HG03045 (cell line): ENCODE measurements around the gene PNLIPRP2.

Experiments used
- ATAC-seq: cut with Tn5 transposase; IDR thresholded peaks from one replicate; pipeline ENCODE4 v1.9.1; 2021; ENCODE audit warnings: mild to moderate bottlenecking, moderate library complexity; ENCODE audit not compliant: unreplicated experiment

The PNLIPRP2 gene

DNA sequence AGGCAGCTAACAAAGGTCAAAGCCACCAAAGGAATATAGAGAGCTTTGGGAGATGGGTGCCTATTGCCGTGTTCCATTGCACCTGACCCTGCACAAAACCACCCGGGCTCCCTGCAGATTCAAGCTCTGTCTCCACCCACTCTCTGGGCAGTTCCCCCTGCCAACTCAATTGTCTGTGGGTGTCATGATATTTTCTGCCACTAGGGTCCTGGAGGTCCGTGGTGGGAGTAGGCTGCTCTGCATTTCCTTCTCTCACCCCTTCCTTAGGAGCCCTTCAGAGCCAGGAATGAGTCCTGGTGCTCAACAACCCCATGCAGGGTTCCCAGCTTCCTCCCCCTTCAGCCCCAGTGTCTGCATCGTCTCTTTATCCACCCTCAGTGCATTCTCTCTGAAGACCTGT lies 34.1 kb downstream of the PNLIPRP2 start:
- ATAC-seq: no peak

DNA sequence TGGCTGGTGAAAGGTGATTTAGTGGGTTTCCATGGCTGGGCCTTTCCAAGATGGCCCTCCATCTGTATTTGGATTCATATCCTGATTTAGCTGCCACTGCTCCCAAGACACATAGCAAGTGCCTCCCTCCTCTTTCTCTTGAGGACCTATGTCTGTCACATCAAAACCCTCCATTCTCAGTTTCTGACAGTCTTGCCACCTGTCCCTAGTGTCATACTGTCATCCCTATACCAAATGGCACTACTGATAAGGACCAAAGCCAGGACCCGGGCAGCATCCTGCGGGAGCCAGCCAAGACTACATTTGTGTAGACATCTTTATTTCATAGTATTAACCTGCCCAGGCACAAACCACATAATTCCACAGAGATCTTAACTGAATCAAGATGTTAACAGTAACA lies 34.8 kb downstream of the PNLIPRP2 start:
- ATAC-seq: no peak

DNA sequence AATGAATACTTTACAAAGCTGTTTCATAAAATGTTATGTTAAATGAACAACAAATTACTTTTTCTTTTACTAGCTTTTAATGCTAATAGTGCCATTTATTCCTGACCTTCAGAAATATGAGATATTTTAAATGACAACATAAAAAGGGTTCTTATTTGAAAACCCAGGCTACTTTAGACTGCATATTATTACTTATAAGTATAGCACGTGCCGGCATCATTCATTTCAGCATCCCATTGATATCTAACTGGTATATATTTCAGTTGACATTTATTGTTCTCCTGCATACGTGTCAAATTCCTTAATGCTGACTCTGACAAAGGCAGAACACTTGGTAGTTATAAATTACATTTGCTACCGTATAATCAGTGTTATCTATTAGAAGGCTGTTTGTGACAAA lies 35.3 kb downstream of the PNLIPRP2 start:
- ATAC-seq: no peak

DNA sequence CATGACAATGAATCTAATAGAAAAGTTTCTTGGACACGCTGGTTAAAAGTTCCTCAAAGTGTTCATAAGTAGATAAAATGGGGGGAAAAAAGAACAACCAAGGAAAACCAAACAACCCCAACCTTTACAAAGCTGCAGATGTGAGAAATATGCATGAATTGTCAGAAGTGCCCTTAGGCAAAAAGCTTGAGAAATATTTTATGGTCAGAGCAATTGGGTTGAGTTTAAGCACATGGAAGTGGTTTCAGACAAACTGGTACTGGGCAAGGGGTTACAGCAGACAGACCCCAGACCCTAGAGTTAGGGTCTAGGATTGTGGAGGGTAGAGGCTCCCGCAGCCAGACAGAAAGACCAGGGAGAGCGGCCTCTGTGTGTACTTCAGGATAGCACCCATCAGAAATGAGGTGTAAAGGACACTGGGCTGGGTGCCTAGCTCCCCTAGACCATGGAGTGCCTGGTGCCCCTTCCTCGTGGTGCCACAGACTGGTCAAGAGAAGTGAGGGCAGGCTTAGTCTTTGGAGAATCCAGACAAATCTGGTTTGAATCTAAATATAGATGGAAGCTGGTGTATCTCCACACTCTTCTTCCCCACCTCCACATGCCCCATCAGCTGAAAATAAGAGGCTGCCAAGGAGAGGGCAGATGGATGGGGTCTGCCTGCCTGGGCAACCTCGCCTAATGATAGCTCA lies 37.3 kb downstream of the PNLIPRP2 start:
- no peak for ATAC-seq

DNA sequence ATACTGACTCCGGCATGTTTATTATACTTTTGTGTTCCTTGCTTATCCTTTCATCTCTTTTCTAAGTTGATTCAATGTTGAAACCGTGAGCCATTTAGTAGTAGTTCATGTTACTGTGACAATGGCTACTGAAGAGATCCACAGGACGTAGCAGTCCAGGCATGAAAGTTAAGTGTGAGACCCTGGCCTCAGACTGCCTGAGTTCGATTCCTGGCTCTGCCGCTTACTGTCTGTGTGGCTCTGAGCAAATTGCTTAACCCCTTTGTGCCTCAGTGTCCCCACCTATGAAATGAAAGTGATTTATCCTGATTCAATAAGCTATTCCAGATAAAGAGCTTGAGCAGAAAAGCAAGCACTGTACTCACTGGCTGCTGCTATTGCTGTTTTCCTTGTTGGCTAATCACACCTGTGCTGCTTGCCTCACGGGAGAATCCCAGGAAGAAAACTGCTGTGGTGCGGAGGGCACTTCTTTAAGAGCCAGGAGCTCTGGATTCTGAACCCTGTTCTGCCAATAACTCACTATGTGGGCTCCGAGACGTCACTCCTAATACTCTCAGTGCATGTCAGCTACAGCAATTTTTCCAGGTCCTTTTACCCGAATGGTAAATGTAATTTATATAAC lies 38.4 kb downstream of the PNLIPRP2 start:
- no peak for ATAC-seq

DNA sequence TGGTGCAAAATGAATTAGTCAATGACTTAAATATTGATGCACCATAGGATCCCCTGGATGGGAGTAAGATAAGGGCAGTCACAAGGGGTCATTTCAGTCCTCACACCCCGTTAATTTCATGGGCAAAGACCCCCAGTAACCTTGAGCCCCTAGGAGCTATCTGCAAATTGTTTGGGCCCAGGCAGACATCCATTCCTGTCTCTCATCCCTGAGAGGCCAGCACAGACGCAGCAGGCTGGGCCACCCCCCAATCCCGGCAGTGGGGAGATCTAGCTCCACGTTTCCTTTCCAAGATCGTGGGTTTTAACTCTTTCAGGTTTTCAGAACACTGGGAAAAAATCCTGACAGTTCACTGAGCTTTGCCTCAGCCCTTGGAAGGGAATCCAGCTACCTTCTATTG lies 40.1 kb downstream of the PNLIPRP2 start:
- no peak for ATAC-seq

DNA sequence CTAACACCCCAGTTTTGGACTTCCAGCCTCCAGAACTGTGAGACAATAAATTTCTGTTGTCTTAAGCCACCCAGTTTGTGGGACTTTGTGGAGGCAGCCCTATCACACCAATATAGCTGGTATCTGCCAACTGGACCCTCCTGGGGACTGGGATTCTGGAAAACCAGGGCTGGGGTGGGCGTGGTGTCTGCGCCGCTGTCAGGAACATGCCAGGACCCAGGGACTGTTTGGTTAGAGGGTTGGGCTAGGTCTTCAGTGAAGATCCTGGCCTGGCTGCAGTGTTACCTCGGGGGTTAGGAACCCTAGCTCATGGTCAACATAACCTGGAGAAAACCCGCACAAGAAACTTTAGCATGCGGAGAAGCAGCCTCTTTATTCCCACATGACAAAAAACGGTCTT lies 42.6 kb downstream of the PNLIPRP2 start:
- ATAC-seq: no peak

DNA sequence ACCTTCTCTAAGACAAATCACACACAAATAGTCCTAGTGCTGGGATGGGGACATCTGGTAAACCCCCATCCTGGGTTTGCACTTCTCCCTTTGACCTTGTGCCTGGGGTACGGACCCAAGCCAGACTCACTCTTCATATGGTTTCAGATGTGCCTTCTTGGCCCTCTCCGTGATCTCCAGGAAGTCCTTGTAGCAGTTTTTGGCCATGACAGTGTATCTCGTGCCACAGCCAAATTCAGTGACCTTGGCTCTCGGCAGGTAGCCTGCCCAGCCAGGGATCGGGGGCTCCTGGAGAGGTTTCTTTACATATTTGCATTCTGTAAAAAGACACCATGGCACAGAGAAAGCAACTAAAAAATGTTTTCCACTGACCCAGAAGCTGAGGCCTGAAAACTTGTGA lies 43.9 kb downstream of the PNLIPRP2 start:
- ATAC-seq: no peak

DNA sequence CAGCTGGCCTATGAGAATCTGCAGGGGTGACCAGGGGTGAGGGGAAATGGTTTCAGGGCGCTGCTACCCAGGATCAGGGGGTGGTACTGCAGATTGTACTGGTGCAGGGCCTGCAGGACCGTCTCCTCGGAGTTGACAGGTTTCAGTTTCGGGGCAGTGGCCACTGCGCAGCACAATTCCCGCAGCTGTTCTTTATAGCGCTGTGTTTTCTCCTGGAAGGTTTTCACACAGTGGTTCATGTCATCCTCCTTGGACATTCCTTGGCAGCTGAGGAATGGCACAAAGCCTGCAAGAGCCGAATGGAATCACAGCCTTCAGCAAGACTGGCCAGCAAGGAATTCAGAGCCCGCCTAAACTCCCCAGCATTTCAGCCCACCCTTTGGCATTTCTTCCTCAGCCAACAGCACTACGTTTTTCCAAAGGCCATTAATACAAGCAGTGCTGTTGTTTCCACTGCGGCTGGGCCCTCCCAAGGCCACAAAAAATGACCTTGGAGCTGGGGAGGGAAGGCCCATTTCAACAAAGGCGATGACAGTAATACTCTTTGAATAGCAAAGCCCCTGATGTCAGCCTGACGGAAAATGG lies 44.9 kb downstream of the PNLIPRP2 start:
- ATAC-seq: no peak

DNA sequence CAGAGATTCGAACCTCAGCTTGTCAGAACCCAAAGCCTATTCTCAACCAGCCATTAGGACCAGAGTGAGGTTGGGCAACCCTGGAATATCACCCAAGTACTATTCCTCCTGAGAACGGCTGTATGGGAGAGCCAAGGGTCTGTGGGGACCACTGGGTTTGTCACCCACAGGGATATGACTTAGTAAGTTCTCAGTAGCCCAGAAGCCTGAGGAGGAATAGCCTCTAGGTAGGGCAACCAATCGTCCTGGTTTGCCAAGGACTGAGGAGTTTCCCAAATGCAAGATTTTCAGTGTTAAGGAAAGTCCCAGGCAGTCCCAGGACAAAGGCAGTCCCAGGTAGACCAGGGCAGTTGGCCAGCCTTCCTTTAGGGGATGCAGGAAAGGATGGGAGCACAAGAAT lies 46.7 kb downstream of the PNLIPRP2 start:
- ATAC-seq: no peak

DNA sequence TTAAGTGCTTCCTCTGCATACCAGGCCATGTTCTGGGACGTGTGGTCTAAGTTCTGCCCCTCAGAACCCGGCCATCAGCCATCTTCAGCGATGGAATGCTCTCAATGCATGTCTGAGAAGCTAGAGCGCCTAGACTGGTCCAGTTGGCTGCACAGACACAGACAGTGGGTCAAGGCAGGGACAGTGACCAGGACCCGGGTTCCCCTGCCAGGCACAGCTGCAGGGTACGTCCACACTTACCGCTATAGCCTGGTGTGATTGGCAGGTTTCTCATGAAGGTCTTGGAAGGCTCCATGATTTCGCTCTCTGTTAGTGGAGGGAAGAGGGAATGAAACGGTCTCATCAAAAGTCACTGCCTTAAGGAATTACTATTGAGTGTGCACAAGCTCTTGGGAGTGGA lies 47.3 kb downstream of the PNLIPRP2 start:
- no peak for ATAC-seq

DNA sequence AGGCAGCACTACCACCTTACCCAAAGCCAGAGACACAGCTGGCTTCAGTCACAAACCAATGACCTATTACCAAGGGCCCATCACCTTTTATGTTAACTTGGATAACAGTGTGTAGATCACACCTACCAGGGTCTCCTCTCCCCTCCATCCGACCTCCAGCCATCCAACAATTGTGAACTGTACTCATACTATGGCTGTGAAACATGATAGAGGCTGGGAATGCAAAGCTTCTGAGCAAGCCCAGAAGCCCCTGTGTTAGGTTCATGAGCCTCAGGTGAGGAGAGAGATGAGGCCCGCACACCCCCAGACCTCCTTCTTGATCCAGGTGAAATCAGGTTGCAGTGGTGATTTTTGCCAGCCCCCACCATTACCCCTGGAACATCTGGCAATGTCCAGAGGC lies 47.7 kb downstream of the PNLIPRP2 start:
- no peak for ATAC-seq

DNA sequence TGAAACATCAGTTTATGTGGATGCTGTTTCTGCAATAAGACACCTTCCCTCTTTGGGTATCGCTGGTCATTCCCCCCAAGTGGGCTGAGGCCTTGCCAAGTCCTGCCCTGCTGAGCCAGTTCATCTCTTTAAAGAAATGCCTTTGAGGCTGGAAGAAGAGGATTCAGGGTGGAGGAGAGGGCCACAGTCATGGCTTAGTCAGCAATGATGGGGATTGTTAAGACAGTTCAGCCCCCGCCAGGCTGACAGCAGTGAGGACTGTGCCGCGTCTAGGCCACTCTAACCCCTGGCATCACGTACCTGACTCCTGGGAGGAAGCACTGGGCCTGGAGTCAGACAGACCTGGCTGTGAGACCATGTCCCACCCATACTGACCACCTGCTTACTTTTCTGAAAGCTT lies 48.3 kb downstream of the PNLIPRP2 start:
- ATAC-seq: no peak

DNA sequence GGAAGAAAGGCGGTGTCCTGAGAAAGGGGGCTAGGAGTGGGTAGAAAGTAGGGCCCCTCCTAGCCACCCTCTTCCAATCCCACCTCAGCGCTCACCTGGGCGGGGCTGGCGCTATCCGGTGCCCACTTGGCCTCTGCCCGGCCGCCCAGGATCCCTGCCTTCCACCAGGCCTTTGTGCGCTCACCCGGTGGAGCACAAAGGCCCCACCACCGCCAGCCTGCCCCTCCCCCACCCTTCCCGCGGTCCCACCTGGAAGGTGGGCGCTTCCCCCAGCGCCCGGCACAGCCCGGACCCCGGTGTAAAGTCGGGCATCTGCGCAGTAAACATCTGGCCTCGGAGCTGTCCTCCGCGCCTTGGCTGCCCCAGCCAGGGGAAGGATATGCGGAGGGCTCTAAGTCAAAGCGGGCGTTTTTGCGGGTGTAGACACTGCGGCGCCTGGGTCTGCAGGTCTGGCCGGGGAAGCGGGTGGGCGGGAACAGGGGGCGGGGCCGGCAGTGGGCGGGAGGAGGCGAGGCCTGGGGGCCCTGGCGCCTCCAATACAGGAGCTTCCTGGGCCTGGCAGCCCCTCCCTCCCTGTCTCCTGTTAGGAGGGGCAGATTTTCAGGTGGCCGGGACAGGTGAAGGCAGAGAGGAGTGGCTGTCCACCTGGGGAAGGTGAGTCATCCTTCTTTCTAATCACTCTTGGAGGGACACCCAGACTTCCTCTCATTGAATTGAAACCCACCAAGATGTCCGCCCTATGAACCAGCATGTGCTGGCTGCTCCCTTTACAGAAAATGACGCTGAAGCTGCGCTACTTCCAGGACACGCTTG lies 49.3 kb downstream of the PNLIPRP2 start:
- ATAC-seq: no peak

DNA sequence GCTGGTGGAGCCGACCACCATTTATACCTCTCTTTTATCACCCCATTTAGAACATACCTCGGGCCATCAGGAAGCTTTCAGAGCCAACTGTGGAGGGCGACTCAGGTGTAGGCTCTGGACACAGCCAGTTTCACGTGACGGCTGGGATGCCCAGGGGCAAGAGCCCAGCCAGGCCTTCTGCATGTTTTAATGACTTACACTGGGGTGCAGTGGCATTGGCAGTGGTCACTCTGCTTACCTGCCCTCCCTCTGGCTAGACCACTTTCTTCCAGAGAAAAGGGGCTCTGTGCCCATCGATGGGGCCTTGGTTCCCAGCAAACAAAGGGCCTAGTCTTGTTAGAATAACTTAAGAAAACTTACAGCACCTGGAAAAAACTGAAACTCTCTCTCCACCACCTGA lies 50.0 kb downstream of the PNLIPRP2 start:
- ATAC-seq: no peak

DNA sequence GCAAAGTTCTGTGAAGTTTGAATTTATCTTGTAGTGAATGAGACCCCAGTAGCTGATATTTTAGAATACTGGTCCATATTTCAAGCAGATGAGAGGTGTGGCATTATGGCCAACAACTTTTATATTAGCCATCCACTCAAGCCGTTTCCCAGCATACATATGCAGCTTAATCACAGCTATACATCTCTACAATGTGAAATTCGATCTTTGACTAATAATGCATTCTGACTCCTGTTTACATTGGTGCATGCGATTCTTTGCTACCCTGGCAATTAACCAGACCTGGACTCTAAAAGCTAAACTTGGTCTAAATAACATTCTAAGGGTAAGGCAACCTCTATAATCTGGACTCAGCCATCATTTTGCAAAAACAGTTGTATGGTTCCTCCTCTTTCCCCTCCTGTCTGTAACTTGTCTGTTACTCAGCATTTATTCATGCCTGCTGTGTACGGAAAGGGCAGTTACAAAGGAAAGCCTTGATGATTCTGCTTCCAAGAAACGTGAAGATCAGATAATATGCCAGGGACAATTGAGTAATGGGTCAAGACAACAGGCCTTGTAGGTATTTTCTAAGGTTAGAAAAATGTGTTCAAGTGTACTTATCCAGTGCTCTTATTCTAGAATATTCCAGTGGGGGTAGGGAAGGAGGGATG lies 50.6 kb downstream of the PNLIPRP2 start:
- no peak for ATAC-seq

DNA sequence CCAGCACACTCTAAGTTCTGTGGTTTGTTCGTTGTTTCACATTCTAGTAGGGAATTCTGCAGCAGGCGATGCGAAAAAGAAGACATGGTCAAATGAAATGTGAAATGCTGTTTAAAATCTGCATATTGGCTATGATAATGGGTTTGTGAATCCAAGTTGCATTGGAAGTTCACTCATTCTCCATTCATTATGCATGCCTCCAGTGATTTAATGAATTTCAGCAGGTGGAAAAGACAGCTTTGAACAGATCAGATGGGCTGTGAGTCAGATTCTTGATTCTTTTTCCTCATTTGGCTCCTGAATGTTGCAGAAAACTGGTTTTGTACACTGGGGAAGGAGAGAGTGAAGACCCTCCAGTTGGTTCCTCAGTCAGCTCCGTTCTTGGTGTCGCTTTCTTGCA lies 52.1 kb downstream of the PNLIPRP2 start:
- no peak for ATAC-seq

DNA sequence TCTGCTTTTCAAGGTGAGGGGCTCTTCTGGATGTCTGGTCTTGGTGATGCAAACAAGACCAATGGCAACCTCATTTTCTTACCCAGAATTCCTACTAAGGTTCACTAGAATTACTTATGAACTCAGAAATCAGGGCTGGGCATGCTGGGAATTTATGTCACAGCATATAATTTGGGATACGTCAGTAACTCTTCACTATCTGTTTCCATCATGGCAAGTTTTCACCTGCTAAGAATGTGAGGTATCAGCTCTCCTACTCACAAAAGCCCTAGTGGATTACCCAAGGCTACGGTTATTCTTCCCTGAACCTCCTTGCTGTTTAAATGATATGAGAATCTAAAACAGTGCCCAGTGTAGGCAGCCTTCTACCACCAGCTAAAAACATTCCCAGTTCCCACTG lies 53.1 kb downstream of the PNLIPRP2 start:
- ATAC-seq: no peak

DNA sequence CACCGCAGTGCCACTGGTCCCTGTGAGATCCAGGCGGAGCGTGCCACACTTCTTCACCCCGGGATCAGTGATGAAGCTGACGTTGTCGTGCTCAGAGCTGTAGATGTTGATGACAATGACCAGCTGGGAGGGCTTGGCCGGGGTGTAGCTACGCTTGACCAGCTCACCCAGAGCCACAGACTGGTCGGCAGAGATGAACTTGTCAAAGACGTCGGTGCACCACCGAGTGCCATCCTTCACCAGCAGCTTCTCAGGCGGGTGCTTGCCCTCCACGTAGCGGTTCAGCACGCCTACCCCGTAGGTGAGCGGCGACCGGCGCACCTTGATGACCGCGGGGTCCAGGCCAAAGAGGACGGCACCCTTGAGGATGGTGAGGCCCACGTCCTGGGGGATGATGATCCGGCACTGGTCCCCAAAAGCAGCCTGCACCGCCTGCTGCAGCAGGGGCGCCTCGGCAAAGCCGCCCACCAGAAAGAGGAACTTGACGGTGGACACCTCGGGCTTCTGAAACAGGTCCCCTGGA lies 54.2 kb downstream of the PNLIPRP2 start:
- ATAC-seq: no peak

DNA sequence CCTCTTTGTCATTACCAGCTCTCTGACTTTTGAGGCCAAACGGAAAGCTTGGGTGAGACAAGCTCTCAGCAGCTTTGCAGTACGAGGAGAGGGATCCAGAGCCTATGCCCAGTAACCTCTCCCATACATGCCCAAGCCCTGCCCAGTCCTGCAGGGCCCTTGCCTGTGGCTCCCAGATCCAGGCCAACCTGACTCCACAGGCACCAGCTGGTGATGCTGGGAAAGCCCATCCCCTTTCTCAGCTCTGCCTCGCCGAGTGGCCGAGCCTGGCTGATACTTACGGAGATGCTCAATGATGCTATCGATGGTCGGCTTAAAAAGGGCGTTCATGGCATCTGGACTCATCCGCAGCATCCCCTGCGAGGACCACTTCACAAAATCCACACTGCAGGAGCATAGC lies 55.4 kb downstream of the PNLIPRP2 start:
- no peak for ATAC-seq

DNA sequence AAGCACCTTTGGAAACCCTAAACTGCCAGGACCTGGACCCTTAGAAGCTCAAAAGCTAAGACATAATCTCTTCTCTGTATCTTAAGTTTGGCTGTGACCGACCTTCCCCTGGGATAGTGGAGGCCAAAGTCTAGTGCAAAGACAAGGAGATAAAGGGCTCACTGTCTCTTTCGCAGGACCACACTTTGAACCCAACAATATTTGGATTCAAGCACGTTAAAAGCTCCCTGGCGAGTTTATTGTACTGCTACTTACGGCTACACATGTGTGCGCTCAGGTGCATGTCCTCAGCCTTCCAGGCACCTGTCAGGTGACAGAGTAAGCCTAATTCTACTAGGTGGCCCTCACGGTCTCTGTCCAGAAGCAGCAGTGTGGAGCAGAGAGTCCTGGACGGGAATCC lies 55.9 kb downstream of the PNLIPRP2 start:
- ATAC-seq: no peak
